ENCODE data around the gene TTBK2. TPM values are rescaled to one million over a fixed set of nuclear protein-coding genes. Genes with fewer than 3 reads are reported as not detected.

TTBK2 gene
- total and polyA plus RNA-seq, 2 donors (not counting 3 experiments of a cell fraction or from before 2014, with no cell fraction given): 4.4 to 17.1 TPM

- intact Hi-C loops (cut with micrococcal nuclease): no loop called here
- Histone ChIP-seq H3K79me2 (ENCODE audit: control insufficient read depth, insufficient read depth, low read length) (no peaks in the 10 kb centered on the region), H3K9me3 (replicated peaks; ENCODE audit: control insufficient read depth, insufficient read depth, low read length) (no peaks in the 10 kb centered on the region), H3K4me1 (ENCODE audit: control insufficient read depth, extremely low read depth, insufficient read depth, low read length) (peaks cover 4% of the 10 kb centered on the region), H3K27me3 (ENCODE audit: control insufficient read depth in 2 of 2, insufficient read depth in 2 of 2, low read length in 2 of 2) (no peaks in the 10 kb centered on the region), H4K20me1 (replicated peaks; ENCODE audit: control insufficient read depth, extremely low read depth, insufficient read depth, low read length) (no peaks in the 10 kb centered on the region), H3K27ac (ENCODE audit: insufficient read depth, low read depth, low read length) (no peak overlapping the region), H2AFZ (ENCODE audit: low read depth, low read length) (no peak overlapping the region), H3K9ac (replicated peaks; ENCODE audit: extremely low read depth, insufficient read depth, low read length) (no peak overlapping the region), H3K4me2 (ENCODE audit: insufficient read depth, low read length) (no peak overlapping the region), H3K4me3 (replicated peaks in 1 of 3; ENCODE audit: insufficient read depth in 1 of 3, low read depth in 1 of 3, low read length in 3 of 3) (no peak overlapping the region), H3K36me3 (ENCODE audit: control insufficient read depth in 2 of 2, extremely low read depth in 1 of 2, insufficient read depth in 2 of 2, low read length in 2 of 2) (no peaks in the 10 kb centered on the region), H3K9me1 (replicated peaks; ENCODE audit: control insufficient read depth, extremely low read depth, insufficient read depth, low read length) (no peaks in the 10 kb centered on the region)
- TF ChIP-seq, protein P1, sequence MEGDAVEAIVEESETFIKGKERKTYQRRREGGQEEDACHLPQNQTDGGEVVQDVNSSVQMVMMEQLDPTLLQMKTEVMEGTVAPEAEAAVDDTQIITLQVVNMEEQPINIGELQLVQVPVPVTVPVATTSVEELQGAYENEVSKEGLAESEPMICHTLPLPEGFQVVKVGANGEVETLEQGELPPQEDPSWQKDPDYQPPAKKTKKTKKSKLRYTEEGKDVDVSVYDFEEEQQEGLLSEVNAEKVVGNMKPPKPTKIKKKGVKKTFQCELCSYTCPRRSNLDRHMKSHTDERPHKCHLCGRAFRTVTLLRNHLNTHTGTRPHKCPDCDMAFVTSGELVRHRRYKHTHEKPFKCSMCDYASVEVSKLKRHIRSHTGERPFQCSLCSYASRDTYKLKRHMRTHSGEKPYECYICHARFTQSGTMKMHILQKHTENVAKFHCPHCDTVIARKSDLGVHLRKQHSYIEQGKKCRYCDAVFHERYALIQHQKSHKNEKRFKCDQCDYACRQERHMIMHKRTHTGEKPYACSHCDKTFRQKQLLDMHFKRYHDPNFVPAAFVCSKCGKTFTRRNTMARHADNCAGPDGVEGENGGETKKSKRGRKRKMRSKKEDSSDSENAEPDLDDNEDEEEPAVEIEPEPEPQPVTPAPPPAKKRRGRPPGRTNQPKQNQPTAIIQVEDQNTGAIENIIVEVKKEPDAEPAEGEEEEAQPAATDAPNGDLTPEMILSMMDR (IDR thresholded peaks at IDR 0.05; ENCODE audit: extremely low read depth in 1 of 2, insufficient read depth in 1 of 2, low read depth in 1 of 2, low read length in 2 of 2): no peak
- TF ChIP-seq GATA2 (IDR thresholded peaks at IDR 0.05; ENCODE audit: insufficient read depth, insufficient read length, low read depth, low read length) (no peak), POLR2AphosphoS5 (IDR thresholded peaks at IDR 0.05; ENCODE audit: insufficient read depth, low read depth, low read length) (no peak), JUN (IDR thresholded peaks at IDR 0.05; ENCODE audit: borderline replicate concordance, insufficient read depth, insufficient read length, low read depth) (no peak), POLR2A (IDR thresholded peaks at IDR 0.05; ENCODE audit: low read depth, low read length) (no peak), FOS (IDR thresholded peaks at IDR 0.05; ENCODE audit: borderline replicate concordance, insufficient read depth, low read length) (no peak), EZH2 (IDR thresholded peaks at IDR 0.05; ENCODE audit: borderline replicate concordance, low read depth, low read length, severe bottlenecking) (no peak), MYC (IDR thresholded peaks at IDR 0.05; ENCODE audit: low read depth, low read length) (no peak)
- TF ChIP-seq, protein P2, sequence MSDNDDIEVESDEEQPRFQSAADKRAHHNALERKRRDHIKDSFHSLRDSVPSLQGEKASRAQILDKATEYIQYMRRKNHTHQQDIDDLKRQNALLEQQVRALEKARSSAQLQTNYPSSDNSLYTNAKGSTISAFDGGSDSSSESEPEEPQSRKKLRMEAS (IDR thresholded peaks at IDR 0.05; ENCODE audit: insufficient read depth, insufficient read length): no peak
- BruUV-seq (replicated peaks): no TSS peak
- FAIRE-seq (no peak), DNase-seq (ENCODE audit: low read depth, low spot score) (no peak)
- ChIA-PET CTCF (interaction anchor here (1.0 to 1.2 kb wide), 3 partner anchors 9 to 214 kb away, joined by 3 to 4 read pairs (median 4); no protein-coding TSS in a partner anchor), POLR2A (interaction anchor here (0.7 kb wide), 1 partner anchor 11 kb away, joined by 3 read pairs; no protein-coding TSS in a partner anchor)
- dilution Hi-C loops (cut with MboI; ENCODE audit: extremely low pct_ligation_motif_present, low sequenced_read_pairs): no loop called here
Measured at GRCh38 chr15:42712584-42712983, 208.0 kb downstream of the TTBK2 start.
